ENCODE measurements around the gene SLC22A8. TPM values are rescaled to one million over a fixed set of nuclear protein-coding genes. Genes with fewer than 3 reads are reported as not detected.
A peak's percentile ranks its signal among the peaks of the same experiment; 100 is the strongest.

The SLC22A8 gene
- total and polyA plus RNA-seq, 12 donors, result not detected

DNA sequence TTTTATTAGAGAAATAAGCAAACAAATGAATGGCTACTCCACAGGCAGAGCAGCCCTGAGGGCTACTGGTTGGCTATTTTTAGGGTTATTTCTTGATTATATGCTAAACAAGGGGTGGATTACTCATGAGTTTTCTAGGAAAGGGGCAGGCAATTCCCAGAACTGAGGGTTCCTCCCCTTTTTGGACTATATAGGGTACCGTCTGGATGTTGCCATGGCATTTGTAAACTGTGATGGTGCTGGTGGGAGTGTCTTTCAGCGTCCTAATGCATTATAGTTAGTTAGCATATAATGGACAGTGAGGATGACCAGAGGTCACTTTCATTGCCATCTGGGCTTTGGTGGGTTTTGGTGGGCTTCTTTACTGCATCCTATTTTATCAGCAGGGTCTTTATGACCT, 50.1 kb downstream of the SLC22A8 start:
- DNase-seq, result peak in 1 of 7 donors; percentile 5
- 52 to 80% (median 64%) methylated on average over 2 of the region's 2 CpGs for WGBS, 4 donors

DNA sequence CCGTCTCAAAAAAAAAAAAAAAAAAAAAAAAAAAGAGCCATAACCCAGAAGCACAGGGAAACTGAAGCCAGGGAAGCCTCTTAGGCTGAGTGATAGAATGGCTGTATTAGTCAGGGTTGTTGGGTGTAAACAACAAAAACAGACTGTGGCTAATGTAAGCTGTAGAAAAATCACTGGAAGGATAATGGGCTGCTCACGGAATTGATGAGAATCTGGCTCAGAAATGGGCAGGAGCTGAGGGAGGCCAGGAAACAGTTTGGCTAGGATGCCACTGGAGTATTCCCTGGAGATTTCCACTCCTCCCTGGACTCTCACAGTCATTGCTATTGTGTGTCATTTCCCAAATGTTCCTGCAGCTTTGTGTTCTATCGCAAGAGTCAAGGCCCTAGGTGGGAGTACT, 53.2 kb downstream of the SLC22A8 start:
- TF ChIP-seq POLR2A (IDR thresholded peaks at IDR 0.05), result no peak
- TF ChIP-seq, protein P1, sequence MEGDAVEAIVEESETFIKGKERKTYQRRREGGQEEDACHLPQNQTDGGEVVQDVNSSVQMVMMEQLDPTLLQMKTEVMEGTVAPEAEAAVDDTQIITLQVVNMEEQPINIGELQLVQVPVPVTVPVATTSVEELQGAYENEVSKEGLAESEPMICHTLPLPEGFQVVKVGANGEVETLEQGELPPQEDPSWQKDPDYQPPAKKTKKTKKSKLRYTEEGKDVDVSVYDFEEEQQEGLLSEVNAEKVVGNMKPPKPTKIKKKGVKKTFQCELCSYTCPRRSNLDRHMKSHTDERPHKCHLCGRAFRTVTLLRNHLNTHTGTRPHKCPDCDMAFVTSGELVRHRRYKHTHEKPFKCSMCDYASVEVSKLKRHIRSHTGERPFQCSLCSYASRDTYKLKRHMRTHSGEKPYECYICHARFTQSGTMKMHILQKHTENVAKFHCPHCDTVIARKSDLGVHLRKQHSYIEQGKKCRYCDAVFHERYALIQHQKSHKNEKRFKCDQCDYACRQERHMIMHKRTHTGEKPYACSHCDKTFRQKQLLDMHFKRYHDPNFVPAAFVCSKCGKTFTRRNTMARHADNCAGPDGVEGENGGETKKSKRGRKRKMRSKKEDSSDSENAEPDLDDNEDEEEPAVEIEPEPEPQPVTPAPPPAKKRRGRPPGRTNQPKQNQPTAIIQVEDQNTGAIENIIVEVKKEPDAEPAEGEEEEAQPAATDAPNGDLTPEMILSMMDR (IDR thresholded peaks at IDR 0.05), result no peak
- Histone ChIP-seq H3K4me1 (replicated peaks in 1 of 2) (peaks cover 0 to 4% of the 10 kb centered on the region in 2 donors), H3K27ac (no peak overlapping the region), H3K4me3 (no peak overlapping the region), H3K27me3 (no peaks in the 10 kb centered on the region), H3K36me3 (replicated peaks in 1 of 2) (no peaks in the 10 kb centered on the region), H3K9me3 (replicated peaks in 1 of 3) (no peaks in the 10 kb centered on the region)
- intact Hi-C loops (cut with DNase I), result no loop called here
- no peak for DNase-seq
- WGBS, 4 donors, result 58 to 90% (median 76%) methylated on average over 3 of the region's 3 CpGs

More for the DNA sequence above, 50.1 kb downstream of the SLC22A8 start:
- TF ChIP-seq POLR2A (IDR thresholded peaks at IDR 0.05), result no peak
- TF ChIP-seq, protein P1 (IDR thresholded peaks at IDR 0.05), result no peak
- Histone ChIP-seq H3K4me1 (replicated peaks in 1 of 2) (no peaks in the 10 kb centered on the region), H3K4me3 (no peak overlapping the region), H3K36me3 (replicated peaks in 1 of 2) (no peaks in the 10 kb centered on the region), H3K27me3 (no peaks in the 10 kb centered on the region), H3K27ac (no peak overlapping the region), H3K9me3 (replicated peaks in 1 of 3) (no peaks in the 10 kb centered on the region)
- intact Hi-C loops (cut with DNase I), result no loop called here

DNA sequence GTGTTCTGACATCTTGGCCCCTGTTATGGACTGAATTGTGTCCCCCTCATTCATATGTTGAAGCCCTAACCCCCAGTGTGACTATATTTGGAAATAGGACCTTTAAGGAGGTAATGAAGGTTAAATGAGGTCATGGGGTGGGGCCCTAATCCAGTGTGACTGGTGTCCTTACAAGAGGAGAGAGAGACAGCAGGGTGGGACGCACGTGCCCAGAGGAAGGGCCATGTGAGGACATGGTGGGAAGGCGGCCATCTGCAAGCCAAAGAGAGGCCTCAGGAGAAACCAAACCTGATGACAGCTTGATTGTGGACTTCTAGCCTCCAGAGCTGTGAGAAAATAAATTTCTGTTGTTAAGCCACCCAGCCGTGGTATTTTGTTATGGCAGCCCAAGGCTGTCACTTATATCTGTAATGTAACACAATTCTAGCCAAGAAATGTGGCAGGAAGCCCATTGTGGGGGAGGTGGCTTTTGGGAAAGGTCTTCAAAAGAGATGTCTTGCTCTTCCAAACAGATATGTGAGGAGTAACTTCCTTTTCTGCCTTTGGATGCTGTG, 54.5 kb downstream of the SLC22A8 start:
- Histone ChIP-seq H3K4me3 (no peak overlapping the region), H3K4me1 (replicated peaks in 1 of 2) (peaks cover 0 to 4% of the 10 kb centered on the region in 2 donors), H3K36me3 (replicated peaks in 1 of 2) (no peaks in the 10 kb centered on the region), H3K27ac (no peak overlapping the region), H3K9me3 (replicated peaks in 1 of 3) (no peaks in the 10 kb centered on the region), H3K27me3 (no peaks in the 10 kb centered on the region)
- TF ChIP-seq POLR2A (IDR thresholded peaks at IDR 0.05), result no peak
- TF ChIP-seq, protein P1 (IDR thresholded peaks at IDR 0.05), result no peak
- no peak for DNase-seq
- 79 to 86% (median 82%) methylated on average over 4 of the region's 4 CpGs for WGBS, 4 donors
- intact Hi-C loops (cut with DNase I), result no loop called here

DNA sequence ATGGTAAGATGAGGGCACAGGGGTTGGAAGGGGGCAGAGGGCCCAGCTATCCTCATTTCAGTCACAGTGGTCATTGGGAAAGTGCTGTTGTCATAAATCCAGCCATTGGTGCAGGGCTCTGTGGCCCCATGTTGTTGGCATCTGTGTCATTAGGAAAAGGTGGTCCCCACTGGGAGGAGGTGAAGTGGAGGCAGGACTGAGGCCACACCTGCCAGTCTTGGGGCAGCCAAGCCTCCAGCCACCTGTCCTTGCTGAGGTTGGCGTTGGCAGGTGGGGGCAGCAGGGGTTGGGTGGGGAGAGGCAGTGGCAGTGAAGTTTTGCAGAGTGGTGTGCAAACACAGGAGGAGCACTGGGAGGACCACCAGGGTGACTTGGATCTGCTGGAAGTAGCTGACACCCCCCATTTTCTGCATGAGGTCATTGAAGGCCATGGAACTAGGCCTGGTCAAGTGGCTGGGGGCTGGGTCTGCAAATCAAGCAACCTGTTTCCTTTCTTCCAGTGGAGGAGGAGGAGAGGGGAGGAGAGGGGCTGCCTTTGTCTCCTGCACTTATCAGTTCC, 56.1 kb downstream of the SLC22A8 start:
- no peak for DNase-seq

More for the DNA sequence above, 56.1 kb downstream of the SLC22A8 start:
- Histone ChIP-seq H3K27me3 (no peaks in the 10 kb centered on the region), H3K4me3 (no peak overlapping the region), H3K27ac (peak overlapping the region in 1 of 5 donors; percentile 65), H3K4me1 (replicated peaks in 1 of 2) (peaks cover 0 to 4% of the 10 kb centered on the region in 2 donors), H3K36me3 (replicated peaks in 1 of 2) (no peaks in the 10 kb centered on the region), H3K9me3 (replicated peaks in 1 of 3) (no peaks in the 10 kb centered on the region)
- no peak for TF ChIP-seq POLR2A (IDR thresholded peaks at IDR 0.05)
- TF ChIP-seq, protein P1 (IDR thresholded peaks at IDR 0.05), result no peak
- intact Hi-C loops (cut with DNase I), result no loop called here
- 100% methylated on average over 1 of the region's 1 CpG; no CpG with 5 or more reads in 1 of the 4 donors for WGBS, 4 donors

Measured in adrenal gland (tissue), 12 donors.